ENCODE results near the gene HPDL. TPM values are rescaled to one million over a fixed set of nuclear protein-coding genes. Genes with fewer than 3 reads are reported as not detected.
"Not testable (repeated sequence)": the region's sequence is repeated elsewhere in the genome, so short reads cannot be mapped to it uniquely, and the experiment has no call there.

The HPDL gene
- under 1 TPM in 1 of 2 donors, not detected in 1; 0.36 TPM for total RNA-seq
- polyA plus RNA-seq: not detected
- long read RNA-seq, donor 1, transcript HPDL-201 (1 exons, 1,629 nt): major isoform, 6 of 6 reads
- long read RNA-seq, donor 1, partial matches to known transcripts: 0 of 6 reads
- long read RNA-seq, donor 1, other reads (novel, unspliced or antisense): 0 of 6 reads
- long read RNA-seq, donor 2, partial matches to known transcripts: 0 of 1 reads
- long read RNA-seq, donor 2, other reads (novel, unspliced or antisense): 0 of 1 reads

- Histone ChIP-seq H3K27me3 (ENCODE audit: control insufficient read depth in 1 of 2, insufficient read depth in 2 of 2, low read length in 1 of 2) (no peaks in the 10 kb centered on the region), H3K4me1 (ENCODE audit: control insufficient read depth in 1 of 2, insufficient read depth in 2 of 2, low read length in 2 of 2) (no peaks in the 10 kb centered on the region), H3K4me3 (ENCODE audit: low read length in 2 of 2) (peak within 1 kb of the TSS in 1 of 2 donors; percentile 48), H3K9me3 (ENCODE audit: control insufficient read depth, low read length) (no peaks in the 10 kb centered on the region), H3K36me3 (ENCODE audit: control insufficient read depth in 1 of 2, insufficient read depth in 2 of 2, low read length in 1 of 2) (peaks cover 0 to 3% of the 10 kb centered on the region in 2 donors), H3K27ac (ENCODE audit: low read depth in 1 of 2, low read length in 2 of 2) (no peak within 1 kb of the TSS)
- ATAC-seq (ENCODE audit: low FRiP score) (peak; percentile 85), DNase-seq (peak; percentile 72 to 87)
- intact Hi-C loops (cut with DNase I): no loop called here
- 7 to 8% methylated on average over 69 to 96 of the region's 96 CpGs for WGBS, 2 donors
These were observed at the start of gene HPDL for GRCh38 chr1:45326627-45327623. HPDL (plus strand) TSS chr1:45326895; CDS start chr1:45327149, 254 bp downstream.

- DNase-seq (no peak), ATAC-seq (ENCODE audit: low FRiP score) (no peak)
- WGBS, 2 donors: 57 to 59% methylated on average over 3 of the region's 3 CpGs
- Histone ChIP-seq H3K27ac (ENCODE audit: low read depth in 1 of 2, low read length in 2 of 2) (no peak overlapping the region), H3K36me3 (ENCODE audit: control insufficient read depth in 1 of 2, insufficient read depth in 2 of 2, low read length in 1 of 2) (no peaks in the 10 kb centered on the region), H3K9me3 (ENCODE audit: control insufficient read depth, low read length) (no peaks in the 10 kb centered on the region), H3K27me3 (ENCODE audit: control insufficient read depth in 1 of 2, insufficient read depth in 2 of 2, low read length in 1 of 2) (no peaks in the 10 kb centered on the region), H3K4me1 (ENCODE audit: control insufficient read depth in 1 of 2, insufficient read depth in 2 of 2, low read length in 2 of 2) (no peaks in the 10 kb centered on the region), H3K4me3 (ENCODE audit: low read length in 2 of 2) (no peak overlapping the region)
- intact Hi-C loops (cut with DNase I): no loop called here
These were observed 44.3 kb upstream of the HPDL start for GRCh38 chr1:45282351-45282750.

GRCh38 chr1:45284858-45285257 is 41.8 kb upstream of the HPDL start:
- H3K4me1 ChIP-seq (ENCODE audit: control insufficient read depth in 1 of 2, insufficient read depth in 2 of 2, low read length in 2 of 2); intact Hi-C loops (cut with DNase I); H3K9me3 ChIP-seq (ENCODE audit: control insufficient read depth, low read length); H3K36me3 ChIP-seq (ENCODE audit: control insufficient read depth in 1 of 2, insufficient read depth in 2 of 2, low read length in 1 of 2); H3K27ac ChIP-seq (ENCODE audit: low read depth in 1 of 2, low read length in 2 of 2); ATAC-seq (ENCODE audit: low FRiP score); DNase-seq; H3K27me3 ChIP-seq (ENCODE audit: control insufficient read depth in 1 of 2, insufficient read depth in 2 of 2, low read length in 1 of 2); H3K4me3 ChIP-seq (ENCODE audit: low read length in 2 of 2): not testable (repeated sequence)
- 89 to 90% methylated on average over 9 of the region's 9 CpGs for WGBS, 2 donors

GRCh38 chr1:45286521-45286920 is 40.2 kb upstream of the HPDL start:
- H3K27me3 ChIP-seq (ENCODE audit: control insufficient read depth in 1 of 2, insufficient read depth in 2 of 2, low read length in 1 of 2); H3K9me3 ChIP-seq (ENCODE audit: control insufficient read depth, low read length); H3K4me3 ChIP-seq (ENCODE audit: low read length in 2 of 2); ATAC-seq (ENCODE audit: low FRiP score); intact Hi-C loops (cut with DNase I); DNase-seq; H3K27ac ChIP-seq (ENCODE audit: low read depth in 1 of 2, low read length in 2 of 2); H3K4me1 ChIP-seq (ENCODE audit: control insufficient read depth in 1 of 2, insufficient read depth in 2 of 2, low read length in 2 of 2); H3K36me3 ChIP-seq (ENCODE audit: control insufficient read depth in 1 of 2, insufficient read depth in 2 of 2, low read length in 1 of 2): not testable (repeated sequence)
- 73 to 93% methylated on average over 2 of the region's 3 CpGs for WGBS, 2 donors

DNA sequence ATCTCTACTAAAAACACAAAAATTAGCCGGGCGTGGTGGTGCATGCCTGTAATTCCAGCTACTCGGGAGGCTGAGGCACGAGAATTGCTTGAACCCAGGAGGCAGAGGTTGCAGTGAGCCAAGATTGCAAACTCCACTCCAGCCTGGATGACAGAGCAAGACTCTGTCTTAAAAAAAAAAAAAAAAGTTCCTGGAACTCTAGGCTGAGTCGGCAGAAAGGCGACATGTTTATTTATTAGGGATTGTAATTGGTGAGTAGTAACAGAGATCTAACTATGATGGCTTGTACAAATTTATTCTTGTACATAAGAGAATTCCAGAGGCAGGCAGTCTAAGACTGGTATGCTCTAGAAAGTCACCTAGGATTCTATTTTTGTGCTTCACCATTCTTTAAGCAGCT is 35.7 kb upstream of the HPDL start:
- intact Hi-C loops (cut with DNase I); H3K9me3 ChIP-seq (ENCODE audit: control insufficient read depth, low read length); H3K27ac ChIP-seq (ENCODE audit: low read depth in 1 of 2, low read length in 2 of 2); H3K4me3 ChIP-seq (ENCODE audit: low read length in 2 of 2); H3K27me3 ChIP-seq (ENCODE audit: control insufficient read depth in 1 of 2, insufficient read depth in 2 of 2, low read length in 1 of 2); DNase-seq; H3K36me3 ChIP-seq (ENCODE audit: control insufficient read depth in 1 of 2, insufficient read depth in 2 of 2, low read length in 1 of 2); H3K4me1 ChIP-seq (ENCODE audit: control insufficient read depth in 1 of 2, insufficient read depth in 2 of 2, low read length in 2 of 2); ATAC-seq (ENCODE audit: low FRiP score): not testable (repeated sequence)
- 68 to 73% methylated on average over 6 of the region's 6 CpGs for WGBS, 2 donors

GRCh38 chr1:45291716-45292115 is 35.0 kb upstream of the HPDL start:
- ATAC-seq (ENCODE audit: low FRiP score) (no peak), DNase-seq (no peak)
- Histone ChIP-seq H3K9me3 (ENCODE audit: control insufficient read depth, low read length) (no peaks in the 10 kb centered on the region), H3K36me3 (ENCODE audit: control insufficient read depth in 1 of 2, insufficient read depth in 2 of 2, low read length in 1 of 2) (no peaks in the 10 kb centered on the region), H3K4me1 (ENCODE audit: control insufficient read depth in 1 of 2, insufficient read depth in 2 of 2, low read length in 2 of 2) (no peaks in the 10 kb centered on the region), H3K27ac (ENCODE audit: low read depth in 1 of 2, low read length in 2 of 2) (no peak overlapping the region), H3K27me3 (ENCODE audit: control insufficient read depth in 1 of 2, insufficient read depth in 2 of 2, low read length in 1 of 2) (no peaks in the 10 kb centered on the region), H3K4me3 (ENCODE audit: low read length in 2 of 2) (no peak overlapping the region)
- WGBS, 2 donors: 71 to 76% methylated on average over 2 of the region's 2 CpGs
- intact Hi-C loops (cut with DNase I): no loop called here

- no peak overlapping the region for H3K4me3 ChIP-seq (ENCODE audit: low read length in 2 of 2)
- no peak for DNase-seq
- intact Hi-C loops (cut with DNase I): no loop called here
- no peaks in the 10 kb centered on the region for H3K36me3 ChIP-seq (ENCODE audit: control insufficient read depth in 1 of 2, insufficient read depth in 2 of 2, low read length in 1 of 2)
- no peaks in the 10 kb centered on the region for H3K4me1 ChIP-seq (ENCODE audit: control insufficient read depth in 1 of 2, insufficient read depth in 2 of 2, low read length in 2 of 2)
- no peaks in the 10 kb centered on the region for H3K9me3 ChIP-seq (ENCODE audit: control insufficient read depth, low read length)
- H3K27me3 ChIP-seq (ENCODE audit: control insufficient read depth in 1 of 2, insufficient read depth in 2 of 2, low read length in 1 of 2): no peaks in the 10 kb centered on the region
- 75 to 78% methylated on average over 8 of the region's 8 CpGs for WGBS, 2 donors
- no peak for ATAC-seq (ENCODE audit: low FRiP score)
- H3K27ac ChIP-seq (ENCODE audit: low read depth in 1 of 2, low read length in 2 of 2): no peak overlapping the region
These were observed 28.9 kb upstream of the HPDL start for GRCh38 chr1:45297666-45298356.

DNA sequence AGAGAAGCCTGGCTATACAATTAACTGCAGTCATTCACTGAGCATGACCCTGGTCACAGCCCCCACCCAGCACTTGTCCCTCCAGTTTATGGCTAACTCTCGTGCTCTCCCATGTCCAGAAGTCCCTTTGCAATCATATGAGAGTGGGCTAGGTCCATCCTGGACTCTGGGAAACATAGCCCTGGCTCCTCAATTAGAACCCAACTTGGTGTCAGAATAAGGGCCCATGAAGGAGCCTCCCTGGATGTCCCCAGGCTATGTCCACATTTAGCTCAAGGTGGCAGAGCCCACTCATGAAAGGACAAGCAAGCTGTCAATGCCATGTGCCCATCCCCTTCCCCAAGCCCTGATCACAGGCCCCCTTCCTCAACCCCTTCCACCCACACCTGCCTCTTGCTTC is 27.4 kb upstream of the HPDL start:
- Histone ChIP-seq H3K27ac (ENCODE audit: low read depth in 1 of 2, low read length in 2 of 2) (no peak overlapping the region), H3K36me3 (ENCODE audit: control insufficient read depth in 1 of 2, insufficient read depth in 2 of 2, low read length in 1 of 2) (no peaks in the 10 kb centered on the region), H3K9me3 (ENCODE audit: control insufficient read depth, low read length) (no peaks in the 10 kb centered on the region), H3K27me3 (ENCODE audit: control insufficient read depth in 1 of 2, insufficient read depth in 2 of 2, low read length in 1 of 2) (no peaks in the 10 kb centered on the region), H3K4me3 (ENCODE audit: low read length in 2 of 2) (no peak overlapping the region), H3K4me1 (ENCODE audit: control insufficient read depth in 1 of 2, insufficient read depth in 2 of 2, low read length in 2 of 2) (no peaks in the 10 kb centered on the region)
- no peak for ATAC-seq (ENCODE audit: low FRiP score)
- no peak for DNase-seq
- intact Hi-C loops (cut with DNase I): no loop called here
- 70 to 79% methylated on average over 1 of the region's 1 CpG for WGBS, 2 donors

Measured in aorta (tissue), 5 donors.